ENCODE measurements around the gene UQCC5.

DNA sequence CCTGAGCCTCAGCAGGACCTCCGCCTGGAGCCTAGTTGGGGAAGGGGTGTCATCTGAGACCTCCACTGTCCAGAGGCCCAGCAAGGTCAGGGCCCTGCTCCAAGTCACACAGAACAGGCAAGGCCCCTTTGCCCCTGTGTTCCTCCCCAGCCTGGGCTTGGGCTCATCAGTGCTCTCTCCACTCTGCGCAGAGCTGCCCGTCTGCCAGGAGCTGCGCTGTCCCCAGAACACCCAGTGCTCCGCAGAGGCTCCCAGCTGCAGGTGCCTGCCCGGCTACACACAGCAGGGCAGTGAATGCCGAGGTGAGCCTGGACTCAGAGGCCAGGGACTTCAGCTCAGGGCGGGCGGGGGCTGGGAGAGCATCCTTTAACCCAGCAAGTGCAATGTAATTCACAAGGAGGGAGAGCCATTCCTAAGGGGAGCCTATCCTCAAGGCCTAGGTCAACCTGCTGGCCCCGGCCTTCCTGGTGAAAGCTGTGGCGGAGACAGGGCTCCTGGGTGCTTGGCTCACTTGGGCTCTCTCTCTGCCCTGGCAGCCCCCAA lies 33.5 kb upstream of the UQCC5 start:
- TF ChIP-seq POLR2A (IDR thresholded peaks at IDR 0.05; ENCODE audit: low read depth, low read length) (no peak), POLR2AphosphoS5 (IDR thresholded peaks at IDR 0.05; ENCODE audit: low read depth, low read length) (no peak), TAF1 (IDR thresholded peaks at IDR 0.05; ENCODE audit: low read depth, low read length) (no peak), SPI1 (IDR thresholded peaks at IDR 0.05; ENCODE audit: low read depth, low read length) (no peak), POU2F2 (IDR thresholded peaks at IDR 0.05; ENCODE audit: low read depth, low read length) (no peak), PAX5 (IDR thresholded peaks at IDR 0.05; ENCODE audit: insufficient read depth, low read length, severe bottlenecking) (no peak)
